ENCODE measurements around the gene NRG2. TPM values are rescaled to one million over a fixed set of nuclear protein-coding genes. Genes with fewer than 3 reads are reported as not detected.

Gene NRG2
- total and polyA plus RNA-seq, 2 of the 8 experiments (the other 6 are each of a cell fraction or from before 2014, with no cell fraction given): 0.27 to 0.54 TPM

- no peak for TF ChIP-seq SP2 (IDR thresholded peaks at IDR 0.05; ENCODE audit: low read length)
- no peak for TF ChIP-seq NANOG (IDR thresholded peaks at IDR 0.05; ENCODE audit: insufficient read depth, low read depth, low read length, poor library complexity, severe bottlenecking)
- no peak for TF ChIP-seq RFX5 (IDR thresholded peaks at IDR 0.05; ENCODE audit: borderline replicate concordance, low read depth, low read length)
- no peak for TF ChIP-seq CHD2 (IDR thresholded peaks at IDR 0.05; ENCODE audit: low read length)
- TF ChIP-seq ASH2L (IDR thresholded peaks at IDR 0.05; ENCODE audit: low read length): no peak
Observed at GRCh38 chr5:140007311-140007710, 35.8 kb downstream of the NRG2 start (continued).

All from H1 (cell line).